ENCODE measurements around the gene NELL1. TPM values are rescaled to one million over a fixed set of nuclear protein-coding genes. Genes with fewer than 3 reads are reported as not detected.

The NELL1 gene
- total RNA-seq, 2 donors from 2014 or later = 0.19 TPM; not detected in 1

GRCh38 chr11:20912922-20913512 lies 243.6 kb downstream of the NELL1 start:
- Histone ChIP-seq H3K36me3 (no peaks in the 10 kb centered on the region), H3K27me3 (no peaks in the 10 kb centered on the region), H3K4me3 (no peak overlapping the region), H3K9me3 (no peaks in the 10 kb centered on the region), H3K9ac (ENCODE audit: low read depth in 2 of 2, low read length in 2 of 2) (no peak overlapping the region), H3K4me1 (no peaks in the 10 kb centered on the region), H3K27ac (no peak overlapping the region)
- DNase-seq = no peak
- intact Hi-C loops (cut with DNase I) = no loop called here
- TF ChIP-seq, protein P1, sequence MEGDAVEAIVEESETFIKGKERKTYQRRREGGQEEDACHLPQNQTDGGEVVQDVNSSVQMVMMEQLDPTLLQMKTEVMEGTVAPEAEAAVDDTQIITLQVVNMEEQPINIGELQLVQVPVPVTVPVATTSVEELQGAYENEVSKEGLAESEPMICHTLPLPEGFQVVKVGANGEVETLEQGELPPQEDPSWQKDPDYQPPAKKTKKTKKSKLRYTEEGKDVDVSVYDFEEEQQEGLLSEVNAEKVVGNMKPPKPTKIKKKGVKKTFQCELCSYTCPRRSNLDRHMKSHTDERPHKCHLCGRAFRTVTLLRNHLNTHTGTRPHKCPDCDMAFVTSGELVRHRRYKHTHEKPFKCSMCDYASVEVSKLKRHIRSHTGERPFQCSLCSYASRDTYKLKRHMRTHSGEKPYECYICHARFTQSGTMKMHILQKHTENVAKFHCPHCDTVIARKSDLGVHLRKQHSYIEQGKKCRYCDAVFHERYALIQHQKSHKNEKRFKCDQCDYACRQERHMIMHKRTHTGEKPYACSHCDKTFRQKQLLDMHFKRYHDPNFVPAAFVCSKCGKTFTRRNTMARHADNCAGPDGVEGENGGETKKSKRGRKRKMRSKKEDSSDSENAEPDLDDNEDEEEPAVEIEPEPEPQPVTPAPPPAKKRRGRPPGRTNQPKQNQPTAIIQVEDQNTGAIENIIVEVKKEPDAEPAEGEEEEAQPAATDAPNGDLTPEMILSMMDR (IDR thresholded peaks at IDR 0.05) = no peak

GRCh38 chr11:20917306-20917705 lies 247.9 kb downstream of the NELL1 start:
- DNase-seq = no peak
- no peaks in the 10 kb centered on the region for H3K36me3 ChIP-seq
- TF ChIP-seq, protein P1 (IDR thresholded peaks at IDR 0.05) = no peak
- H3K9ac ChIP-seq (ENCODE audit: low read depth in 2 of 2, low read length in 2 of 2) = no peak overlapping the region
- H3K9me3 ChIP-seq = no peaks in the 10 kb centered on the region
- no peak overlapping the region for H3K4me3 ChIP-seq
- H3K4me1 ChIP-seq = no peaks in the 10 kb centered on the region
- no peaks in the 10 kb centered on the region for H3K27me3 ChIP-seq
- H3K27ac ChIP-seq = no peak overlapping the region
- intact Hi-C loops (cut with DNase I) = no loop called here

DNA sequence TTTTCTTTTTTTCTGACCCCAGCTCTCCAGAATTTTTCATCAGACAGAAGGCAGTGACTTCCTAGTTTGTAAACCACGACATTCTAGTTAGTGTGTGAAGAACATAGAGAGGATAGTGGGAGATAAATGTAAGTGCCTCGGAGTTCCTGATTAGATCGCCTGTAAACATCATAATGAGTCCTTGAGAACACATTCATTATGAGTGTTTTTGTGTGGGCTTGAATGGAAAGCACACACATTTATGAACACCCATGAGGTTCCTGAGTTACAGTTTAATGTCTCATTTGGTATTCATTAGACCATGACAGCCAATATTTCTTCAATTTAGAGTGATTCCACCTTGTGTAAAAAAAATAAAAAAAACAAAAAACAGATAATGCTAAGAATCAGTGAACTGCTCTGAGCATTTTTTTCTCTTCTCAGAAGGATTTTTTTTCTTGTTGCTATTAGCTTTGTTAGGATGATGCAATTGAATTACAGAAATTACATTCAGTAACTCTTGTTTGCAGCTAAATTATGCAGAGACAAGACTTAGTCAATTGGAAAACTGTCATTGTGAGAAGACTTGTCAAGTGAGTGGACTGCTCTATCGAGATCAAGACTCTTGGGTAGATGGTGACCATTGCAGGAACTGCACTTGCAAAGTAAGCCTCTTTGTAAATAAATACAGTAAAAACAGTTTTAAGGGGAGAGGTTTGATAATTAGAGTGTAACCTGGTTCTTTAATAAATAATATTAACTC lies 257.6 kb downstream of the NELL1 start:
- no peaks in the 10 kb centered on the region for H3K4me1 ChIP-seq
- H3K4me3 ChIP-seq = no peak overlapping the region
- no peak overlapping the region for H3K27ac ChIP-seq
- TF ChIP-seq, protein P1 (IDR thresholded peaks at IDR 0.05) = no peak
- intact Hi-C loops (cut with DNase I) = no loop called here
- no peaks in the 10 kb centered on the region for H3K36me3 ChIP-seq
- DNase-seq = no peak
- no peaks in the 10 kb centered on the region for H3K9me3 ChIP-seq
- H3K9ac ChIP-seq (ENCODE audit: low read depth in 2 of 2, low read length in 2 of 2) = no peak overlapping the region
- no peaks in the 10 kb centered on the region for H3K27me3 ChIP-seq

DNA sequence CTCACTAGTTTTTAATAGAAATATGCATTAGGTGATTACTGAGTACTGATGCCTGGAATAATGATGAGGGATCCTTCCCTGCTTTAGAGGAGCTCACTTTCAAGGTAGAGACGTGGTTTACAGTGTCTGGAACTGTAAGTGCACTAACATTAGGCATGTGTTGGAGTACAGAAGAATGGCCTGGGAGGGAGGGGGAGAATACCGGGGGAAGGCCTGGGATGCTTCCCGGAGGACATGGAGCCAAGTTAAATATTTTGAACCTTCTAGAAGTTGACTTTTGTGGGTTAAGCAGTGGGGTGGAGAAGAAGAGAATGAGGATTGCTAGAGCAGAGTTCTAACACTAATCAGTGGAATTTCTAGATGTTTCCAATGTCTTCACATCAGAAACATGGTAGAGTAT lies 261.6 kb downstream of the NELL1 start:
- TF ChIP-seq, protein P1 (IDR thresholded peaks at IDR 0.05) = no peak
- Histone ChIP-seq H3K9ac (ENCODE audit: low read depth in 2 of 2, low read length in 2 of 2) (no peak overlapping the region), H3K27ac (no peak overlapping the region), H3K27me3 (no peaks in the 10 kb centered on the region), H3K4me1 (no peaks in the 10 kb centered on the region), H3K9me3 (no peaks in the 10 kb centered on the region), H3K36me3 (no peaks in the 10 kb centered on the region), H3K4me3 (no peak overlapping the region)
- intact Hi-C loops (cut with DNase I) = no loop called here
- DNase-seq = no peak

- H3K9me3 ChIP-seq = no peaks in the 10 kb centered on the region
- TF ChIP-seq, protein P1 (IDR thresholded peaks at IDR 0.05) = no peak
- intact Hi-C loops (cut with DNase I) = no loop called here
- H3K9ac ChIP-seq (ENCODE audit: low read depth in 2 of 2, low read length in 2 of 2) = no peak overlapping the region
- no peaks in the 10 kb centered on the region for H3K4me1 ChIP-seq
- DNase-seq = no peak
- no peak overlapping the region for H3K4me3 ChIP-seq
- H3K36me3 ChIP-seq = no peaks in the 10 kb centered on the region
- H3K27ac ChIP-seq = no peak overlapping the region
- H3K27me3 ChIP-seq = no peaks in the 10 kb centered on the region
These were observed 263.7 kb downstream of the NELL1 start for GRCh38 chr11:20933086-20933485.

All from colonic mucosa (tissue), 4 donors.